Activated T-cell treated with anti-CD3 and anti-CD28 coated beads for 24 hours (primary cell): ENCODE measurements around the gene DIAPH3.

Experiments
- DNase-seq: peaks from one replicate; pipeline ENCODE4 v3.0.0-alpha.2; 2020; ENCODE audit warnings: low read depth

Gene DIAPH3

DNA sequence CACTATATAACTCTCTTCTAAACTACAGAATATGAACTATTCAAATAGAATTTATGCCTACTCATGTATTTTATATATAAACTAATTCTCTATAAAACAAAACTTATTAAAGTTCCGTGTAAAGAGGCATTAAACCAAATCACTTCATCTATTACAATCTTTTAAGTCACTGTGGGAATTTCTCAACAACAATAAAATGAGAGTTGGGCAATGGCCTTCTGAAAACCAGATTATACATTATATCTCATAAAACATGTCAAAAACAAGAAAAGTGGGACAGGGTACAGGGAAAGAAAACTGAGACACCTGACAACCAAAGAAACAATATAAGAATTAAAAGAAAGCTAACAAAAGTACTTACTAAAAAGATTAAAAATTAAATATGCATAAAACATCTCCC is 145.2 kb downstream of the DIAPH3 start:
- no peak for DNase-seq

DNA sequence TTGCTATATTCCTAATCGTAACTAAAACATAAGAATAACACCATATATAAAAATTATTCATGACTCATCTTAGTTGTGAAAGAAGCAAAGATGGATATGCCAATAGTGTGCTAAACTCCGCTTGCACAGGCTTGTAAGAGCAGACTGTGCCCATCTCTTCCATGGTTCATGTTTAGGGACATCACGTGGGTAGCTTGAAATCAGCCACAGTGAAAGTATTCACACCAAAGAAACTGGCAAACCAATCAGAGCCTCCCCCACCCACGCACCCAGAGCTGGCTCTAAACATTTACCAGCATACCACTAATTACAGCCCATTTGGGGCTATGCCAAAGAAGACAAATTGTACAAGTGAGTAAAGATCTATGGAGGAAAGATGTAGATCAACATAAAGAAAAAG is 147.5 kb downstream of the DIAPH3 start:
- no peak for DNase-seq

DNA sequence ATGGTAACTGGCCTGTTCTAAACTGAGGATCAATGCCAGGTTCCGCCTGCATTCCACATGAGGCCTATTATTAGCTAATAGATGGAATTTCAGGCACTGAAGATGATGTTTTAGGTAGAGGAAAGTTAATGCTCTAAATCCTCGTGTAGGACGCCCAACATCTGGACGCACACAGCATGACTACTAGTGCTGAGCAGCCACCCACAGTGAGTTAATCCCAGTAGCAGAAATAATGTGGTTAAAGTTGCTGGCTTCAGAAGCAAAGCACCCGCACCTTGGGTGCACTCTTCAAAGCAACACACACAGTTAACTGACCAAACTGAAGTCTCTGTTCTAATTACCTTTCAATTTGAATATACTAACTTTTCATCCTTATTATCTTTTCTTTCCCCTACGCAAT is 150.6 kb downstream of the DIAPH3 start:
- no peak for DNase-seq

DNA sequence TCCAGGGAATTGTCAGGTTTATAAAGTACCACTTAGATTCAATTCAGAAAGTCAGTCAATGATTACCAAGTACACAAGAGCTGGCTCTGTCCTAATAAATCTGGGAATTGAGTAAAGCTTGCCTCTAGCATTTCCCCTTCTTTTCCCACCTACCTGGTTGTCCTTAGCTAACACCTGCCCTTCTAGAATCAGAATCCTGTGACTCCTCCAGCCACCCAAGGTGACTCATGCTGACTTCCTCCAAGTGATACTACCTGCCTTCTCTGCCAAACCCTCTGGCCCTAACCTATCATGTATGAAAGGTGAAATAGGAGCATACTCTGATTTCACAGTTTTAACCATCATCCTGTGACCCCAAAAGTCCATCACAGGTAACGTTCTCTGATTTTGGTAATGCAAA is 151.2 kb downstream of the DIAPH3 start:
- no peak for DNase-seq

DNA sequence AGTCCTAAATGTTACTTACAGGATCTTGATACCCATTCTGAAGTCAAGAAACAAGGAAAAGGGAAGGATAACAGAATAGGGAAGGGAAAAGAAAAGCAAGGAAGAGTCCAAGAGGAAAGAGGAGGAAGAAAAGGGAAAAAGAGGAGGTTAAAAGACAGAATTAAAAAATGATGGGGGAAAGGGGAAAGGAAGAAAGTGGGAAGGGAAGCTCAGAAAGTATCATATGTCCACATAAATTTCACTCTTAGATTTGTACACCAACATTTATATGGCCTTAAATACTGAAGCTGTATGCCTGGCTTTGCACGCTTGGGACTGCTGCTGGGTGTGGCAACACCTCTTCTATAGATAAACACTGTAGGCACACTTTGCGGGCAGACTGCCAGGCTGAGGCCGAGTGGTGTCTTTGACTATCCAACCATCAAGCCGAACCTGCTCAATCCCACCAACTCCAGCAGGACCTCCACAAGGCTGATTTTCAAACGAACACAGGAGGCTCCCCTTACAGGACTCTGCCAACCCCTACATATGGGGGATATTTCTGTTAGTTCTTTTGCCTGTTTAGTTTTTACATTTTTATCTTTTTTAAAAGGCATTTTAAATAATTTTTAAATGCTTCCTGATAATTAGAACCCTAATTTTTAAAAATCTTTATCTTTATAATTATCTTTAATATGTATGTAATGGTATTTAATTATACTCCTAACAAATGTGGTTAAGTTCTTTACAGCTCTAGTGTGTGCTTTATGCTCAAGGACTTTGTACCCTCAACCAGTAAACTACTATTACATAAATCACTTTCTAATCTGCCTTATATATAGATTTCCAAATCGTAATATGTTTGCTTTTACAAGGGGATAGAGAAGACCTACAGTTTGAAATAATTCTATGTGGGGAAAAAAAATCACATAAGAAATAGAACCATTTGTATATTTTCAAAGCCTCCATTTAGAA is 154.2 kb downstream of the DIAPH3 start:
- no peak for DNase-seq

DNA sequence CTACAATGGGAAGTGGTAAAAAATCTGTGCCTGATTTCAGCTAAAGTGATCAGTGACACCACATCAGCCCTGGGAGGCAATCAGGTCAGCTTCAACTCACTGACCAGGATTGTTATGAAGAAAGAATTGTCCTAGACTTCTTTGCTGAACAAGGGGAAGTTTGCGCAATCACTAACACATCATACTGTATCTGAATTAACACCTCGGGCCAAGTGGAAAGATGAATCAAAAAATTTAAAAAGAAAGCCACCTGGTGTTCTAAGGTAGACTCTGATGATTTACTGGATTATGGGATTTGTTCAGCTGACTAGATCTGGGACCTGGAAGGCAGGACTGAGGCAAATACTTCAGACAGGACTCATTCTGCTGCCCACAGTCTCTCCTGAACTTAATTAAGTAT is 161.8 kb downstream of the DIAPH3 start:
- no peak for DNase-seq

DNA sequence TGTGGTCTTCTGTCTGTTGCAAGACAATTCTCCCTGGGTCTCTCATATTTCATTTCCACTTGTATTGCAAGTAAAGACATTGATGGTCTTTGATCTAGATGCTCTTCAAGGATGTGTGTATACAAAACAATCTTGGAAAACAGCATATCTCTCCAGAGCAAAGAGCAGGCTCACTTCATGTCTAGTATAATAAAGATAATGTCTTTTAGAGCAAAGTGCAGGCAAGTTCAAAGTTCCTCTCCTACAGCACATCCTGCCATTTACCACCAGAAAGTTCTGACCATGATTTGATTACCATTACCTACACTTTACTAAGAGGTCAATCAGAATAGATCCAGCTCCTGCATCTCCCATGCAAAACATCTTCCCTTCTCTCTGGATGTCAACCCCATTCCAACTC is 162.8 kb downstream of the DIAPH3 start:
- no peak for DNase-seq

DNA sequence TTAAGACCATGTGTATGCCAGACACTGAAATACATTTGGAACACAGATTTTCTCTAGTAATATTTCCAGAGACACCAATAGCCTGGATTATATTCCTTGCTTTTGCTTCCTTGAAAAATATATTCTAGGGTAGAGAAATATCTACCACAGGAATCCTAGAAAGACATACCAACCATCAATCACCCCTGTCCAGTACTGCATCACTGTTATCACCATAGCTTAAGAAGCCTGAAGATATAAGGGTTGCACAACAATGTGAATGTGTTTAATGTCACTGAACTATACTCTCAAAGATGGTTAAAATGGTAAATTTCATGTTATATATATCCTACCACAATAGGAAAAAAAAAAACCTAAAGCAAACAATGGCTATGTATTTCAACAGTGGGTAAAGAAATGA is 163.6 kb downstream of the DIAPH3 start:
- DNase-seq = no peak

DNA sequence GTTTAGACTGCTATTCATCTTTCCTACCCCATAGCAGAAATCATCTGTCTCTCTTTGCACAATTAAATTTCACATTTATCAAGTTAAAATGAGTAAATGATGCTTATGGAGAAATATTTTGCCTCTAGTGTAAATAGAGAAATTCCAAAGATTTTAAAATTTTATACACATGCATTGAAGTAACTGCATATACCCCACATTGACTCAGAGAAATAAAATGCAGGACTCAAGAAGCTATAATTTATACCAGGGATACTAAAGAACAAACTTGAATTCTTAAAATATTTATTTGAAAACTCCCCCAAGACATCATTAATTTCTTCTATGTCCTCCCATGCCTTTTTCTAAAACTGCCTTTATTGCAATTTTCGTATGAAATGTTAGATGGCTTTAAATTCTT is 165.8 kb downstream of the DIAPH3 start:
- DNase-seq = no peak

DNA sequence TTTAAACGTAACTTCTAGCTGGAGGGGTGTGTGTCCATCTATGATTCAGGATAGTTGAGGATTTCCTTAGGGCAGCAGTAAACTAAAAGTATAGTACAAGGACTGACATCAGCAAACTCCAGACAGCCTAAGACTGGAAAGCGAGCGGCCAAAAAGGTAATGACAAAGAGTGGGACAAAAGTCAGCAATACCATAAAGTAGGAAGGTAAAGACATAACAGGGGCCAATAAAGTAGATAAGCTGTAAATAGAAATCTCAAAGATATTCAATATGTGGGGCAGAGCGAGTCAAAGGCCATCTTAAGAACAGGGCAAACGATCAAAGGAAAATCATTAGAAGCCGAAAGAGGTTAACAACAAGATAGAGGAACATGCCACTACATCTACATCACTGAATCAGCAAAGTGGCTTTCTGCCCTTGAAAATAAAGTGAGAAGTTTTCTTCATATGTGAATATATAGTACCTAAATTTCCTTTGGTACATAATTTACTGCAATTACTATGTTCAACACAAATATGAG is 167.2 kb downstream of the DIAPH3 start:
- no peak for DNase-seq

DNA sequence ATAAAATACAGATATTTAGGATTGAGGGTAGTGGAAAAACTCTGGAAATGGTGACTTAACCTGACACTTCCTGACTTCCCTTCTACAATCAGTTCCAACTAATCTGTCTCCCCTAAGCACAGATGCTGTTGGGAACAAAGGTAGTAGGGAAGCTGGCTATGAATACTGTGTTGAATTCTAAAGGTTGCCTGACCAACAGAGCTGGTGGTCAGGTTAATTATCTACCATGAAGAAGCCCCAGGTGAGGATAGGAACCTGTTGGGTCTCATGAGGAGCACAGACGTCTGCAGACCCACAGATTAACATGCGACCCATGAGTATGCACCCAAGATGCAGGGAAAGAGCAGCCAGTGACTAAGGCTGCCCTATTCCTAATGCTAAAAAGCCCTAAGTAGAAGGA is 172.3 kb downstream of the DIAPH3 start:
- no peak for DNase-seq

DNA sequence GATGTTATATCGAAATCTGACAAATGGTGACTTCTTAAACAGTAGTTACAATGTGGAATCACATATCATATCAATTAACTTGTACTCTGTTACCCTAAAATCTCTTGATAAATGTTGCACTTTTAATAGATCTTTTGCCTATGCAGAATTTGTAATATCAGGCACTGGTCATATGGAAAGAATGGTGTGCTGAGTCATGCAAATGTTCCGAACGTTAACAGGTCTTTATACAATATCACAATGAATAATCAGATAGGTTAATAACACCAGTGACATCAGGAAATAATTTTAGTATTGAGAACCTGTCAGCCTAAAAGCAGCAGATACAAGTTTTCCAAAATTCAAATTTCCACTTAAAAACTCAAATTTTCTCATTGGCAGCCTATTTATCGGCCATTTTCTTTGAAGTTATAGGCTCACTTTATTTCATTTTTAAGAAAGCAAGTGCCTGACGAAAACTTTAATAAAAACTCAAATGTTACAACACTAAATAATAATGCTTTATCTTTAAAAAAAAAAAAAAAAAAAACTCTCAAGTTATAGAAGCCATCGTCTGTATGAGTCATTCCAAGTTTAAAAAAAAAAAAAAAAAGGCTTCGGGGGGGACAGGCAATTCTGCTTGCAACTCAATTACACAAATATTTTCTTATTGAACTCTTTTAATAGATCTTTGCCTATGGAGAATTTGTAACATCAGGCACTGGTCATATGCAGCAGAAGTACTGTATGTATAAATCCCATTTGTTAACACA is 180.9 kb downstream of the DIAPH3 start:
- no peak for DNase-seq

DNA sequence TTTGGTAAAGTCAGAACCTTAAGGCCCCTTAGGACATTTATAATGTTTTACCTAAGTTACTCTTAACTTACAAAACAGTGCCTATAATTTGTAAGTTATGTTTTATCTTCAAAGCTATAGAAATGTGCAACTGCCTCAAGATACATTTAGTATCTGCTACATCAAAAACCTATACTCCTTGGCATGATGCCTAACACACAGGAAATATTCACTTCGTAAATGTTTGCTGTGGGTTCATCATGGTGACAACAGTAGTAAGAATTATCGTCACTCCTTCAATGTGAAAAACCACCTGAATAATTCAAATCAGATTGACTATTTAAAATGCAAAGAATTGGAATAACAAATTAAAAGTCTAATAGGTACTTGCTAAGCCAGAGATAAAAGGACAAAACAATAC is 184.1 kb downstream of the DIAPH3 start:
- DNase-seq = no peak

DNA sequence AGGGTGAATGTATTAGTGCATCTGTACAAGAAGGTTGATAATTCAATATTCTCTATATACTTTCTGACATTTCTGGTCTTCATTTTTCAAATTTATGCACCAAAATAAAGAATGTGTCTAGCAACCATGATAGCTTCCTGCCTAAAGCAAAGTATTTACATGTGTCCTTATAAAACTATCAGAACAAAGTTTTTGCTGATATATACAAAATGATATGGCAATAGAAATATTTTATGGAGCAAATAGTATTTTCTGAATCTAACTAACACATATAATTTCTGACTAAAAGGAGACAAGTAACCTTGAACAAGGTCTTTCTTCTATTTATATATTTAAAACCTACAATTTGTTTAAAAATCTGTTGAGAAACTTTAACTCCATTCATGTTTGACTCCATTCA is 184.9 kb downstream of the DIAPH3 start:
- no peak for DNase-seq

DNA sequence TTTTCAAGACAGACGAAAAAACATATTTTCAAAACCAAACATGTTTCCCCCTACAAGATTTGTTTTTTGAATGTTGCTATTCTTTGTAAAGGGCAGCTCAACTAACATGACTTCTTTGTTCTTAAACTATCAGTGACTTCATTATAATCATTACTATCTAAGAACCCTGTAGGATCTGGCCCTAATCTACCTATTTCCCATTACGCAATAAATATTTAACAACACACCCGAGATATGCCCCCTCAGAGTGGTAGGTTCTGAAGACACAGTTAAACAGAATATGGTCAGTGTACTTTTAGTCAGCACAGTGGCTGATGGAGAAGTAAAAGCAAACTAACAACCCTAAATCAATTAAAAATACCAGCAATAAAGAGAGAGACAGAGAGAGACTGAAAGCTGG is 186.9 kb downstream of the DIAPH3 start:
- no peak for DNase-seq

DNA sequence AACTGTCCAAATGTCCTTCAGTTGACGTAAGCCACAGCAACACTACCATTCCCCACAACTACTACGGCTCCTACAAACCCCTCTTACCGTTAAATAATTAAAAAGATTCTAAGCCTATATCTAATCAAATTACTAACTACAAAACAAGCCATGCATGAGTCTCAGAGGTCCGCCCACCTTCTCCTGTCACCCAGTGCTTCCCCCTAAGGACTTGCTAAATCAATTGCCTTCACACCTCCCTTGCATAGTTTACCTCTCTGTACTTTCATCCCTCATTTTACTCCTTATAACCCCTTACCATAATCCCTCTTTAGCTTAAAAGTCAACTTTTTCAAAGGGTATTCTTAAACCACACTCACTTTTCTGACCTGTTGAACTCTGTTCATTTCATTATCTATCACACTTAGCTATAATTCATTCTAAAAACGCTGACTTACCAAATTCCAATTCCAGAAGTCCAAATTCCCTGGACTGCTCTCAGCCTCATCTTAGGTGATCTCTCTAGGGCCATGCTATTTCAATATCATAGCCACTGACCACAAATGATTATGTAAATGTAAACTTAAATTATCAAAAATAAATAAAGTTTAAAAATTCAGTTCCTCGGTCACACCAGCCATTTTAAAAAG is 187.8 kb downstream of the DIAPH3 start:
- no peak for DNase-seq

DNA sequence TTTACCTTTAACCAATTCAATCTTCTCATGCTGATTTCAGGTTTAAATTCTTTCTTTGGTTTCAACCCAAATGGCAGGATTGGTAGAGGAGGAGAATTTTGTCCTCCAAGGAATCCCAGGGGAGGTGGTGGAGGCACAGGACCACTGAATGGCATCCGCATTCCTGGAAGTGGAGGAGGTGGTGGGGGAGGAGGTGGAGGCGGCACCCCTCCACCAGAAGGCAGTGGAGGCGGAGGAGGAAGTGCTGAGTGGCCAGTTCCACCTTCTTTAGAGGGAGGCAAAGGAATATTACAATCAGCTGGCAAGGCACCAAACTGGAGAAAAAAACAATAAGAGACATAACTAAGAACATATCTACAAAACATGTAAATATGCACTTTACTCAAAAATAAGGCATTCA is 192.9 kb downstream of the DIAPH3 start:
- no peak for DNase-seq

DNA sequence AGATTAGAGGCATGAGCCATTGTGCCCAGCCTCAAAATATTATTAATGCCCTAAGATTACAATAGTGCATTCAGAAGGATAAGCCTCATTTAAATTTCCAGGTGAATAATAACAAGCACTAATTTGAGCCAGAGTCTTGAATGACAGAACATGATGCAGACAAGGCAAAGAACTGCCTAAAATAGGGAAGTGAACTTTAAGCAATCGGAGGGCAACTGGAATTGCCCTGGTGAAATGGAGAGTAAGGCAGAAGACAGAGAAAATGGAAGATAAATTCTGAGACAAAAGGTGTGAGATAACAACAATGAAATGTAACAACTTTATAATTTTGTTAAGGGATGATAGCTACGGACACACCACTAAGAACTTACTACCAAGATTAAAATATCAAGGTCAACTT is 199.9 kb downstream of the DIAPH3 start:
- DNase-seq = no peak

DNA sequence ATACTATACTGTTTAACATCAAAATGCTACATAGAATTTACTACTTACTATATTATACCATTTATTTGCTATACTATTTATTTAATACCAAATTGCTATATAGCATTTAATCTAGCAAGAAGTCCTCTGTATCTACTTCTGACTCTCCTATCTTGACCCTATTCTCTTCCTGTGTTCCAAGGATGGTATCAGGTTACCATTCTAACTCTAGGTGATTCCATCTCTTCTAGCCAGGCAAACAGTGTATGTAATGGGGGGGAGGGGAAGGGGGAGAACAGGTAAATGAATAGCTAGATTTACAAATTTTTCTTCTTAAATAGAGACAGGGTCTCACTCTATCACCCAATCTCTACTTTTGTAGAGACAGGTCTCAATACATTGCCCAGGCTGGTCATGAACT is 200.3 kb downstream of the DIAPH3 start:
- DNase-seq = no peak

DNA sequence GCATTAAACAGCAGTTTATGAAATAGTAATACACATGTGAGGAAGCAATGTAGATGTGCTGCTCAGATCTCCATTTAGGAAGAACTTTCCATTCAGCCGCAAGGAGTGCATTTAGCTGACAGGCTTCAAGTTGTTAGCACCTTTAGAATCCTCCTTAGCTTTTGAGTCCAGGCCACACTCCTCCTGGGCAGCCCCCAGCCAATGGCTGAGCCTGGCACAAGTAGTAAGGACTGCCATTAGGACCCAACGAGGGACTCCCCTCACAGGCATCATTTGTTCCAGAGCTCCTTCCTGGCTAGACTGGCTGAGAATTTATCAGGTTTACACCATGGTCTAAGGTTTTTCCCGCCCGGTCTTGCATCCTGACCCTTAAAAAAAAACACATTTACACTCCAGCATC is 201.4 kb downstream of the DIAPH3 start:
- DNase-seq = no peak

DNA sequence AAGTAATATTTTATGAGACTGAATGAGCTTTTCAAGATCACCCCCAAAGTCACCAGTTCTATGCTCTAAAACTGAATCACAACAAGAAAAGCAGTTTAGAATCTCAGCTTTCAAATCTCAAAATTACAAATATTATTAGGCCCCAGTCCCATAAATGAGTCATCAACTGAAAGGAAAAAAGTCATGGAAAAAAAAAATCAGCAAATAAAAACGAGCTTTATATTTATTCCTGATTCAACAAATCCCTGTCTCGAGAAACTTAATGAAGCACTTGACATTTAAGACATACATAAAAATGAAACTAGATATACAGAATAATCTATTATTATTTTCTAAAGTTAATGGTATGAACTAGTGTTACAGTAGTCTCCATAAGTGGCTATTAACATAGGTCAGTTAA is 203.0 kb downstream of the DIAPH3 start:
- DNase-seq = no peak

DNA sequence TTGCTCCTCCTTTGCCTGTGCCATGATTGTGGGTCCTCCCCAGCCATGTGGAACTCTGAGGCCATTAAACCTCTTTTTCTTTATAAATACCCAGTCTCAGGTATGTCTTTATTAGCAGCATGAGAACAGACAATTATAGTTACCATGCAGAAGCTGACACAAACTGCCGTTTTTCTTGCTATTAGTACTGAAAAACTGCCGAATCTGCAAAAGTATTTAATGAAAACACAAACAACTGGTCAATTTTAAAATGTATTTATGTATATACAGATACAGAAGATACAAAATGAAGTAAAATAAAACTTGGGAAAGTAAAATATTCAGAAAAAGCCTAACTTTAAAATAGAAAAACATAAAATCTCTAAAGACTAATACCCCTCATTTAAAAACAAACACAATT is 206.3 kb downstream of the DIAPH3 start:
- no peak for DNase-seq

DNA sequence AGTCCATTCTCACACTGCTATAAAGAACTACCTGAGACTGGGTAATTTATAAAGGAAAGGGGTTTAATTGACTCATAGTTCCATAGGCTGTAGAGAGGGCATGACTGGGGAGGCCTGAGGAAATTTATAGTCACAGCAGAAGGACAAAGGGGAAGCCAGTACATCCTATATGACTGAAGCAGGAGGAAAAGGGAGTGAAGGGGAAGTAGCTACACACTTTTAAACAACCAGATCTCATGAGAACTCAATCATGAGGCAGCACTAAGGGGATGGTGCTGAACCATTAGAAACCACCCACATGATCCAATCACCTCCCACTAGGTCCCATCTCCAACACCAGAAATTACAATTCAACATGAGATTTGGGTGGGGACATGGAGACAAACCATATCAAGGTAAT is 209.1 kb downstream of the DIAPH3 start:
- DNase-seq = no peak
